Measurements from ENCODE around the gene PIP5KL1.

- TF ChIP-seq CTCF (IDR thresholded peaks at IDR 0.05; ENCODE audit: poor library complexity) = no peak
- no peak for TF ChIP-seq EZH2 (IDR thresholded peaks at IDR 0.05; ENCODE audit: borderline replicate concordance)
Observed at GRCh38 chr9:127917603-127918002, 13.0 kb downstream of the PIP5KL1 start.
